ENCODE measurements around the gene COPS6. TPM values are rescaled to one million over a fixed set of nuclear protein-coding genes. Genes with fewer than 3 reads are reported as not detected.

The COPS6 gene
- total RNA-seq, 4 donors from 2014 or later = 18.3 to 61.3 (median 44.5) TPM

- WGBS, 2 donors (ENCODE audit: low coverage in 1 of 2) = 63 to 70% methylated on average over 6 to 8 of the region's 8 CpGs
- Histone ChIP-seq H3K27ac (peak overlapping the region; percentile 42 to 80 (median 64)), H3K4me3 (no peak overlapping the region), H3K27me3 (no peaks in the 10 kb centered on the region), H3K4me1 (peaks cover 0 to 9% (median 6%) of the 10 kb centered on the region in 4 donors), H3K36me3 (peaks cover 0 to 23% (median 7%) of the 10 kb centered on the region in 4 donors), H3K9me3 (peaks cover 1 to 2% of the 10 kb centered on the region in 2 donors)
- in situ Hi-C loops (cut with MboI; ENCODE audit: low pct_ligation_motif_present in 1 of 4, low pct_unique_long_range_greater_than_20kb in 1 of 4, low sequenced_read_pairs in 3 of 4) (loop anchor here in 3 of 4 donors (25.0 kb wide), 1 partner anchor 153 kb away; the partner anchor contains the start of gene TRIM4 (in 3 of the 3)), intact Hi-C loops (cut with DNase I; ENCODE audit: low total_unique reads) (no loop called here)
- TF ChIP-seq EP300 (IDR thresholded peaks at IDR 0.05; ENCODE audit: low read depth) = peak; percentile 37
- no peak for TF ChIP-seq CTCF (IDR thresholded peaks at IDR 0.05)
- peak; percentile 70 to 92 (median 87) for TF ChIP-seq POLR2AphosphoS5 (IDR thresholded peaks at IDR 0.05)
- no peak for DNase-seq
These were observed 23.1 kb upstream of the COPS6 start for GRCh38 chr7:100065452-100066186.

GRCh38 chr7:100066953-100067352 is 21.8 kb upstream of the COPS6 start:
- H3K4me3 ChIP-seq = no peak overlapping the region
- intact Hi-C loops (cut with DNase I; ENCODE audit: low total_unique reads) = no loop called here
- H3K27ac ChIP-seq = no peak overlapping the region

GRCh38 chr7:100069991-100070390 is 18.8 kb upstream of the COPS6 start:
- Histone ChIP-seq H3K4me1 (peaks cover 0 to 7% (median 6%) of the 10 kb centered on the region in 4 donors), H3K36me3 (peaks cover 10 to 56% (median 36%) of the 10 kb centered on the region in 4 donors), H3K9me3 (peaks cover 22 to 24% of the 10 kb centered on the region in 2 donors), H3K27me3 (no peaks in the 10 kb centered on the region), H3K4me3 (no peak overlapping the region), H3K27ac (no peak overlapping the region)
- in situ Hi-C loops (cut with MboI; ENCODE audit: low pct_ligation_motif_present in 1 of 4, low pct_unique_long_range_greater_than_20kb in 1 of 4, low sequenced_read_pairs in 3 of 4) (loop anchor here in 3 of 4 donors (10.0 to 25.0 kb wide), 2 partner anchors 75 to 158 kb away; partner anchors contain the start of gene TRIM4 (in 3 of the 3)), intact Hi-C loops (cut with DNase I; ENCODE audit: low total_unique reads) (no loop called here)
- DNase-seq = no peak
- TF ChIP-seq POLR2A (IDR thresholded peaks at IDR 0.05) (no peak), CTCF (IDR thresholded peaks at IDR 0.05) (no peak), EP300 (IDR thresholded peaks at IDR 0.05; ENCODE audit: low read depth) (no peak), POLR2AphosphoS5 (IDR thresholded peaks at IDR 0.05) (no peak)
- WGBS, 2 donors (ENCODE audit: low coverage in 1 of 2) = 93 to 100% methylated on average over 2 to 5 of the region's 5 CpGs

More at GRCh38 chr7:100066953-100067352, 21.8 kb upstream of the COPS6 start:
- Histone ChIP-seq H3K36me3 (peaks cover 10 to 32% (median 20%) of the 10 kb centered on the region in 4 donors), H3K9me3 (peaks cover 15% of the 10 kb centered on the region in 2 donors), H3K27me3 (no peaks in the 10 kb centered on the region), H3K4me1 (peaks cover 0 to 9% (median 6%) of the 10 kb centered on the region in 4 donors)
- no peak for DNase-seq
- 94 to 95% methylated on average over 3 to 7 of the region's 7 CpGs for WGBS, 2 donors (ENCODE audit: low coverage in 1 of 2)
- in situ Hi-C loops (cut with MboI; ENCODE audit: low pct_ligation_motif_present in 1 of 4, low pct_unique_long_range_greater_than_20kb in 1 of 4, low sequenced_read_pairs in 3 of 4) = loop anchor here in 3 of 4 donors (25.0 kb wide), 1 partner anchor 155 kb away; the partner anchor contains the start of gene TRIM4 (in 3 of the 3)
- TF ChIP-seq CTCF (IDR thresholded peaks at IDR 0.05) = no peak
- no peak for TF ChIP-seq EP300 (IDR thresholded peaks at IDR 0.05; ENCODE audit: low read depth)
- TF ChIP-seq POLR2AphosphoS5 (IDR thresholded peaks at IDR 0.05) = no peak
- TF ChIP-seq POLR2A (IDR thresholded peaks at IDR 0.05) = no peak

- H3K9me3 ChIP-seq = peaks cover 22 to 24% of the 10 kb centered on the region in 2 donors
- WGBS, 2 donors (ENCODE audit: low coverage in 1 of 2) = 93 to 97% methylated on average over 5 to 11 of the region's 11 CpGs
- intact Hi-C loops (cut with DNase I; ENCODE audit: low total_unique reads) = no loop called here
- no peak overlapping the region for H3K27ac ChIP-seq
- TF ChIP-seq CTCF (IDR thresholded peaks at IDR 0.05) (no peak), EP300 (IDR thresholded peaks at IDR 0.05; ENCODE audit: low read depth) (no peak), POLR2AphosphoS5 (IDR thresholded peaks at IDR 0.05) (no peak), POLR2A (IDR thresholded peaks at IDR 0.05) (no peak)
- in situ Hi-C loops (cut with MboI; ENCODE audit: low pct_ligation_motif_present in 1 of 4, low pct_unique_long_range_greater_than_20kb in 1 of 4, low sequenced_read_pairs in 3 of 4) = loop anchor here in 3 of 4 donors (10.0 to 25.0 kb wide), 2 partner anchors 76 to 159 kb away; partner anchors contain the start of gene TRIM4 (in 3 of the 3)
- H3K4me3 ChIP-seq = no peak overlapping the region
- H3K4me1 ChIP-seq = peaks cover 0 to 2% (median 0%) of the 10 kb centered on the region in 4 donors
- H3K36me3 ChIP-seq = peaks cover 10 to 68% (median 42%) of the 10 kb centered on the region in 4 donors
- DNase-seq = no peak
- H3K27me3 ChIP-seq = no peaks in the 10 kb centered on the region
These were observed 17.6 kb upstream of the COPS6 start for GRCh38 chr7:100071018-100071723.
